Caco-2 (cell line): Measurements from ENCODE around the gene HADH. TPM values are rescaled to one million over a fixed set of nuclear protein-coding genes. Genes with fewer than 3 reads are reported as not detected.

Source experiments
- BruUV-seq: library from RNA; stranded (reverse); fragments of 400-500 nt; replicated peaks from 2 replicates; lab custom pipeline; 2021; lab: Mats Ljungman, UMichigan
- CTCF ChIA-PET: fragments of 300-600 bp; sonication (Branson Sonifier 250); formaldehyde crosslinking; loops from one replicate; lab custom pipeline; 2022; ENCODE audit warnings: antibody characterized with exemption; lab: Charles Lee
- POLR2A ChIA-PET: fragments of 300-600 bp; sonication (Branson Sonifier 250); formaldehyde crosslinking; loops from one replicate; lab custom pipeline; 2022; ENCODE audit warnings: antibody characterized with exemption; lab: Charles Lee
- DNase-seq, 2 experiments: peaks; one replicate each; pipeline versions ENCODE4 v3.0.0 to v3.0.0-alpha.2; 2020 to 2022
- H3K27me3 ChIP-seq: replicated peaks from 2 replicates; pipeline ENCODE4 v1.6.0; 2011; ENCODE audit warnings: low read length; ENCODE audit not compliant: control insufficient read depth, insufficient read depth
- H3K36me3 ChIP-seq: 2 replicates; pipeline ENCODE4 v1.5.1; 2011; ENCODE audit warnings: low read length; ENCODE audit not compliant: control insufficient read depth, insufficient read depth
- H3K4me1 ChIP-seq: fragments of 250-450 bp; sonication (Bioruptor Pico); 2 replicates; pipeline ENCODE4 v1.5.1; 2020; ENCODE audit warnings: mild to moderate bottlenecking
- H3K4me3 ChIP-seq: 2 replicates; pipeline ENCODE4 v1.5.1; 2011; ENCODE audit warnings: low read depth, mild to moderate bottlenecking, control low read depth, low read length
- H3K9me3 ChIP-seq: fragments of 250-450 bp; sonication (Bioruptor Pico); 2 replicates; pipeline ENCODE4 v1.5.1; 2020; ENCODE audit warnings: mild to moderate bottlenecking, moderate library complexity
- H3K27ac Mint-ChIP-seq: one replicate; pipeline ENCODE4 v1.8.0; 2022; ENCODE audit warnings: mixed read lengths; ENCODE audit not compliant: unreplicated experiment
- H3K27me3 Mint-ChIP-seq: one replicate; pipeline ENCODE4 v1.8.0; 2022; ENCODE audit warnings: mixed read lengths; ENCODE audit not compliant: insufficient read depth, unreplicated experiment
- H3K36me3 Mint-ChIP-seq: one replicate; pipeline ENCODE4 v1.8.0; 2022; ENCODE audit warnings: mild to moderate bottlenecking, mixed read lengths; ENCODE audit not compliant: insufficient read depth, unreplicated experiment
- H3K4me1 Mint-ChIP-seq: one replicate; pipeline ENCODE4 v1.8.0; 2022; ENCODE audit warnings: low read depth, mixed read lengths; ENCODE audit not compliant: unreplicated experiment
- H3K4me3 Mint-ChIP-seq: one replicate; pipeline ENCODE4 v1.8.0; 2022; ENCODE audit warnings: mild to moderate bottlenecking, moderate library complexity, mixed read lengths; ENCODE audit not compliant: unreplicated experiment
- H3K9me3 Mint-ChIP-seq: one replicate; pipeline ENCODE4 v1.8.0; 2022; ENCODE audit warnings: mixed read lengths; ENCODE audit not compliant: unreplicated experiment
- CTCF ChIP-seq, 2 experiments: fragments of 200-600 bp in 1 of 2; IDR thresholded peaks; 1 replicate in 1 of 2; 2 replicates in 1 of 2; pipeline versions ENCODE4 v1.5.1 to v1.8.0; 2011 to 2022; ENCODE audit warnings: antibody characterized with exemption in 1 of 2, control low read depth in 1 of 2, inconsistent platforms in 1 of 2, low read depth in 1 of 2, low read length in 1 of 2, mild to moderate bottlenecking in 1 of 2, moderate library complexity in 1 of 2; ENCODE audit not compliant: insufficient read depth in 1 of 2, severe bottlenecking in 1 of 2, unreplicated experiment in 1 of 2
- intact Hi-C: fragments of 100-400 bp; cut with micrococcal nuclease; formaldehyde crosslinking; loops from one replicate; pipeline ENCODE4 v1.10.0; 2022; ENCODE audit not compliant: unreplicated experiment
- total RNA-seq: library from RNA; stranded (reverse); gene quantifications from 2 replicates; pipeline ENCODE4 v1.2.3, GENCODE V29; 2022

Gene HADH
- total RNA-seq, 1 experiment from 2014 or later, result 35.8 TPM

GRCh38 chr4:108013955-108014354 lies 24.3 kb downstream of the HADH start:
- no TSS peak for BruUV-seq
- Mint-ChIP-seq H3K9me3 (no peaks in the 10 kb centered on the region), H3K27me3 (no peaks in the 10 kb centered on the region), H3K4me3 (no peak overlapping the region), H3K36me3 (peaks cover 15% of the 10 kb centered on the region), H3K4me1 (no peaks in the 10 kb centered on the region), H3K27ac (no peak overlapping the region)
- H3K9me3 ChIP-seq, result no peaks in the 10 kb centered on the region
- DNase-seq, result no peak
- H3K27me3 ChIP-seq, result no peaks in the 10 kb centered on the region
- ChIA-PET CTCF (interaction anchor here (0.5 to 0.7 kb wide), 2 partner anchors 16 to 166 kb away, joined by 3 to 4 read pairs; no protein-coding TSS in a partner anchor), POLR2A (no interaction called here)
- H3K4me3 ChIP-seq, result no peak overlapping the region
- intact Hi-C loops, result loop anchor here (10.0 kb wide), 1 partner anchor 151 kb away; the partner anchor contains the start of gene LEF1
- no peaks in the 10 kb centered on the region for H3K36me3 ChIP-seq
- no peaks in the 10 kb centered on the region for H3K4me1 ChIP-seq
- no peak for TF ChIP-seq CTCF (IDR thresholded peaks at IDR 0.05; ENCODE audit: insufficient read depth in 1 of 2, low read depth in 1 of 2, low read length in 1 of 2, severe bottlenecking in 1 of 2, unreplicated experiment in 1 of 2)

GRCh38 chr4:108018040-108018883 lies 28.6 kb downstream of the HADH start:
- intact Hi-C loops, result loop anchor here (1.0 to 10.0 kb wide), 4 partner anchors 147 to 554 kb away; partner anchors contain the start of gene LEF1
- Mint-ChIP-seq H3K36me3 (no peaks in the 10 kb centered on the region), H3K27me3 (no peaks in the 10 kb centered on the region), H3K4me3 (no peak overlapping the region), H3K9me3 (no peaks in the 10 kb centered on the region), H3K4me1 (no peaks in the 10 kb centered on the region), H3K27ac (no peak overlapping the region)
- ChIA-PET CTCF (interaction anchor here (0.7 to 1.5 kb wide), 5 partner anchors 475 to 1244 kb away, joined by 3 to 13 read pairs (median 4); partner anchors contain the start of gene OSTC), POLR2A (no interaction called here)
- Histone ChIP-seq H3K4me3 (no peak overlapping the region), H3K4me1 (no peaks in the 10 kb centered on the region), H3K27me3 (no peaks in the 10 kb centered on the region), H3K36me3 (no peaks in the 10 kb centered on the region; the same call in 1 of the 2 replicates), H3K9me3 (no peaks in the 10 kb centered on the region)
- BruUV-seq, result no TSS peak
- peak; percentile 69 to 76 for DNase-seq
- peak; percentile 69 to 70 for TF ChIP-seq CTCF (IDR thresholded peaks at IDR 0.05; ENCODE audit: insufficient read depth in 1 of 2, low read depth in 1 of 2, low read length in 1 of 2, severe bottlenecking in 1 of 2, unreplicated experiment in 1 of 2)

- DNase-seq, result no peak
- Mint-ChIP-seq H3K9me3 (no peaks in the 10 kb centered on the region), H3K27me3 (no peaks in the 10 kb centered on the region), H3K27ac (no peak overlapping the region), H3K36me3 (no peaks in the 10 kb centered on the region), H3K4me1 (no peaks in the 10 kb centered on the region), H3K4me3 (no peak overlapping the region)
- no TSS peak for BruUV-seq
- TF ChIP-seq CTCF (IDR thresholded peaks at IDR 0.05; ENCODE audit: insufficient read depth in 1 of 2, low read depth in 1 of 2, low read length in 1 of 2, severe bottlenecking in 1 of 2, unreplicated experiment in 1 of 2), result peak in 1 of 2 experiments; percentile 1
- intact Hi-C loops, result loop anchor here (1.0 to 10.0 kb wide), 4 partner anchors 146 to 553 kb away; partner anchors contain the start of gene LEF1
- Histone ChIP-seq H3K36me3 (no peaks in the 10 kb centered on the region; the same call in 1 of the 2 replicates), H3K9me3 (no peaks in the 10 kb centered on the region), H3K27me3 (no peaks in the 10 kb centered on the region), H3K4me3 (no peak overlapping the region), H3K4me1 (no peaks in the 10 kb centered on the region)
- ChIA-PET CTCF (interaction anchor here (0.6 to 1.5 kb wide), 6 partner anchors 474 to 1244 kb away, joined by 3 to 13 read pairs (median 4); partner anchors contain the start of gene OSTC), POLR2A (no interaction called here)
Measured at GRCh38 chr4:108018884-108019187, 29.1 kb downstream of the HADH start.
